Progenitor cell of endocrine pancreas (in vitro differentiated cells): ENCODE data around the gene GFPT1. TPM values are rescaled to one million over a fixed set of nuclear protein-coding genes. Genes with fewer than 3 reads are reported as not detected.

ENCODE experiments used
- DNase-seq: peaks from one replicate; pipeline ENCODE4 v3.0.0; 2021; ENCODE audit warnings: low spot score; ENCODE audit not compliant: unreplicated experiment
- H3K27ac Mint-ChIP-seq: 2 replicates; pipeline ENCODE4 v1.8.0; 2021; ENCODE audit warnings: mild to moderate bottlenecking, moderate library complexity, mixed read lengths
- H3K27me3 Mint-ChIP-seq: 2 replicates; pipeline ENCODE4 v1.8.0; 2021; ENCODE audit warnings: mixed read lengths
- H3K36me3 Mint-ChIP-seq: 2 replicates; pipeline ENCODE4 v1.8.0; 2022; ENCODE audit warnings: mixed read lengths; ENCODE audit not compliant: insufficient read depth
- H3K4me1 Mint-ChIP-seq: 2 replicates; pipeline ENCODE4 v1.8.0; 2021; ENCODE audit warnings: low read depth, mixed read lengths
- H3K4me3 Mint-ChIP-seq: 2 replicates; pipeline ENCODE4 v1.8.0; 2021; ENCODE audit warnings: low read depth, mild to moderate bottlenecking, moderate library complexity, mixed read lengths
- H3K9me3 Mint-ChIP-seq: 2 replicates; pipeline ENCODE4 v1.8.0; 2021; ENCODE audit warnings: low read depth, mixed read lengths
- CTCF ChIP-seq: fragments of 200-600 bp; sonication (generic); IDR thresholded peaks from one replicate; pipeline ENCODE4 v1.5.0; 2021; ENCODE audit warnings: antibody characterized with exemption, mild to moderate bottlenecking; ENCODE audit not compliant: unreplicated experiment
- total RNA-seq: library from RNA; stranded (reverse); gene quantifications from 2 replicates; pipeline ENCODE4 v1.2.1, GENCODE V29; 2021

The GFPT1 gene
- total RNA-seq, 1 donor from 2014 or later: 51.9 TPM

DNA sequence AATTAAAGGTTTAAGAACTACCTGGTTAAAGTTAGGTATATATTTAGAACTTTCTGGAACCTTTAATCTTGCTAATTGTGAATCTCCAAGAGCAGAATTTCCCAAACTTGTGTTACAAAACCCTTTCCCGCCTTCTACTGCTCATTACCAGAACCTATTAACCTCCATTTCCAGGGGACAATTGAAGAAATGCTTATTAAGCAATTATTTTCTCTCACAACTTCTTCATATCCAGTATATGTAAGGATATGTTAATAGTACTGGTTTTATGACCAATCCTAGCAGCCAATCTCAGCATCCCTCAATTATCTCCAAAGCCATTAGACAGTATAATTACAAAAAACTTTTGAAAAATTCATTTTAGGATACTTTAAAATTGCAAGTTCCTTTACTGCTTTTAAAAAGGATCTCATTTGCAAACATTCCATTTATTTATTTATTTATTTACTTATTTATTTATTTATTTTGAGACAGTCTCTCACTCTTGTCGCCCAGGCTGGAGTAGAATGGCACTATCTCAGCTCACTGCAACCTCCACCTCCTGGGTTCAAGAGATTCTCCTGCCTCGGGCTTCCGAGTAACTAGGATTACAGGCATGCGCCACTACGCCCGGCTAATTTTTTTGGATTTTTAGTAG, 3.7 kb downstream of the GFPT1 start:
- H3K27ac Mint-ChIP-seq: no peak overlapping the region
- no peak for DNase-seq

GRCh38 chr2:69382547-69382946, 4.5 kb downstream of the GFPT1 start:
- H3K27ac Mint-ChIP-seq: peak overlapping the region; percentile 53
- H3K9me3 Mint-ChIP-seq: no peaks in the 10 kb centered on the region
- no peak overlapping the region for H3K4me3 Mint-ChIP-seq

More for the DNA sequence above, 3.7 kb downstream of the GFPT1 start:
- no peaks in the 10 kb centered on the region for H3K9me3 Mint-ChIP-seq
- H3K4me3 Mint-ChIP-seq: no peak overlapping the region
- no peak for TF ChIP-seq CTCF
- no peaks in the 10 kb centered on the region for H3K27me3 Mint-ChIP-seq
- H3K36me3 Mint-ChIP-seq: peaks cover 10% of the 10 kb centered on the region
- H3K4me1 Mint-ChIP-seq: peaks cover 27% of the 10 kb centered on the region

GRCh38 chr2:69381337-69381737, 5.7 kb downstream of the GFPT1 start:
- Mint-ChIP-seq H3K9me3 (no peaks in the 10 kb centered on the region), H3K27ac (peak overlapping the region; percentile 55)
- no peak for DNase-seq

More at GRCh38 chr2:69382547-69382946, 4.5 kb downstream of the GFPT1 start:
- Mint-ChIP-seq H3K4me1 (peaks cover 20% of the 10 kb centered on the region), H3K27me3 (no peaks in the 10 kb centered on the region), H3K36me3 (peaks cover 12% of the 10 kb centered on the region)
- no peak for TF ChIP-seq CTCF
- no peak for DNase-seq

GRCh38 chr2:69380072-69380917, 6.7 kb downstream of the GFPT1 start:
- peaks cover 10% of the 10 kb centered on the region for H3K4me1 Mint-ChIP-seq
- peaks cover 10% of the 10 kb centered on the region for H3K36me3 Mint-ChIP-seq
- H3K9me3 Mint-ChIP-seq: no peaks in the 10 kb centered on the region
- H3K27ac Mint-ChIP-seq: no peak overlapping the region
- no peak for DNase-seq
- H3K4me3 Mint-ChIP-seq: no peak overlapping the region
- no peak for TF ChIP-seq CTCF
- no peaks in the 10 kb centered on the region for H3K27me3 Mint-ChIP-seq

More at GRCh38 chr2:69381337-69381737, 5.7 kb downstream of the GFPT1 start:
- no peaks in the 10 kb centered on the region for H3K27me3 Mint-ChIP-seq
- peaks cover 18% of the 10 kb centered on the region for H3K4me1 Mint-ChIP-seq
- H3K4me3 Mint-ChIP-seq: no peak overlapping the region
- peaks cover 12% of the 10 kb centered on the region for H3K36me3 Mint-ChIP-seq
- no peak for TF ChIP-seq CTCF

GRCh38 chr2:69376403-69376802, 10.6 kb downstream of the GFPT1 start:
- Mint-ChIP-seq H3K4me1 (peaks cover 3% of the 10 kb centered on the region), H3K4me3 (no peak overlapping the region), H3K27me3 (no peaks in the 10 kb centered on the region), H3K36me3 (peaks cover 13% of the 10 kb centered on the region), H3K9me3 (no peaks in the 10 kb centered on the region), H3K27ac (peak overlapping the region; percentile 27)
- no peak for TF ChIP-seq CTCF
- DNase-seq: no peak
